Stimulated activated naive CD4-positive, alpha-beta T cell (primary cell): ENCODE results near the gene MLC1.
"Not testable (repeated sequence)": the region's sequence is repeated elsewhere in the genome, so short reads cannot be mapped to it uniquely, and the experiment has no call there.

Experiments
- DNase-seq, 6 experiments: peaks; one replicate each; lab custom pipeline; 2025; lab: John Stamatoyannopoulos, UW

The MLC1 gene

DNA sequence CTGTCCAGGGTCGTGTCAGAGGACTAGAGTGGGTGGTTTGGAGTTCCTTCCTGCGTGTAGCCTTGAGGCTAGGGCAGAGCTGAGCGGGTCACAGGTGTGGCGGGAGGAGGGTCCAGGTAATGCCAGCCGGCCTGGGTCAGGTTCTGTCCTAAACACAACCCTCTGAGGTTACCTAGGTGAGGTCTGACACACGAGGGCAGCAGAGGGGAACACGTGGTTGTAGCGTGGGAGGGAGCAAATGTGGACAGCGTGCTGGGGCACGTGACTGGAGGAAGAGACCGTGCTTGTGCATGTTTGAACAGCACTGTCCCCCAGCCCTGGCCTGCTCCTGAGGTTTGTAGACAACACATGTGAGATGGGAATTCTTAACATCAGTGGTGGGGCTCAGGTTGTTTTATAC lies 17.7 kb upstream of the MLC1 start:
- no peak for DNase-seq

DNA sequence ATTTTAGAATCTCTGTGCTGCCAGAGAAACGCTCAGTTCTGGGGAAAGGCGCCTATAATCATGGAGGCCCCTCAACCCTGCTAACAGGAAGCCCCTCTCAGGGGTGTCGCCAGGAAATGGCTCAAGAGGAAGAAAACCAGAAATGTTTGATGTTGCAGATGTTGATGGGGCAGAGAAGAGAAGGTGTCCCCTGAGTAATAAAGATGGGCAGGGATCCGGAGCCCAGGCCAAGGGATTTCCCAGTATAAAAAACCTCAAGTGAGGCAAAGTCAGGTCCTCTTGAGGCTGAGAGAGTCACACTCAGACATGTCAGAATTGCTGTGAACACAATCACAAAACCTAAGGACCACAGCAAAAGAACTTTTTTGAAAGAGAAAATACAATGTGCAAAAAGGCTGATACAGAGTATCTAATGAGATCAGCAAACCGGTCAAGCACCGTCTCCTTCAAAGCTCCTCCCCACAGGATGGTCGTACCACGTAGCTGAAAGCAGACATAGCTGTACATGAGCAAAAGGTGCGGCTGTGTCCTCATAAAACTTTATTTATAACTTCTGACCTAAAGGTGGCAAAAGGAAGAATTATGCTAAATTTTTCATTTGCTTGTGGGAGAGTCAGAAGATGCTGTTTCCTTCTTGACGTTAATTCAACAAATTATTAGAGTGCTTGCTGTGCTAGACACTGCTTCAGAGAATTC lies 16.8 kb upstream of the MLC1 start:
- DNase-seq: no peak

DNA sequence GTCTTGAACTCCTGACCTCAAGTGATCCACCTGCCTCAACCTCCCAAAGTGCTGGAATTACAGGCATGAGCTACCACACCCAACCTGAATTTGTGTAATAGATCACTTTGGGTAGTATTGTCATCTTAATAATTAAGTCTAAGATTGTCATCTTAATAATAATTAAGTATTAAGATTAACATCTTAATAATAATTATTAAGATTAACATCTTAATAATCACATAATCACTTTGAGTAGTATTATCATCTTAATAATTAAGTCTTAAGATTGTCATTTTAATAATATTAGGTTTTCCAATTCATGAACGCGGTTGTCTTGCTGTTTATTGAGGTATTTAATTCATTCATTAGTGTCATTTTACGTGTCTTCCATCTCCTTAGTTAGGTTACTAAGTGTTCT lies 12.8 kb upstream of the MLC1 start:
- DNase-seq: no peak

DNA sequence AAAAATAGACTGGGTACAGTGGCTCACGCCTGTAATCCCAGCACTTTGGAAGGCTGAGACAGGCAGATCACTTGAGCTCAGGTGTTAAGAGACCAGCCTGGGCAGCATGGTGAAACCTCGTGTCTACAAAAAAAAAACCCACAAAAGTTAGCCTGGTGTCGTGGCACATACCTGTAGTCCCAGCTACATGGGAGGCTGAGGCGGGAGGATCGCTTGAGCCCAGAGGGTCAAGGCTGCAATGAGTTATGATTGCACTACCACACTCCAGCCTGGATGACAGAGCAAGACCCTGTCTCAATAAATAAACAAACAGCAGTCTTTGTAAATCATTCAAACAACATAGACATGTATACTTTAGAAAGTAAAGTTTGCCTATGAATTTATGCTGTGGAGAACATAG lies 7.1 kb upstream of the MLC1 start:
- DNase-seq: no peak

DNA sequence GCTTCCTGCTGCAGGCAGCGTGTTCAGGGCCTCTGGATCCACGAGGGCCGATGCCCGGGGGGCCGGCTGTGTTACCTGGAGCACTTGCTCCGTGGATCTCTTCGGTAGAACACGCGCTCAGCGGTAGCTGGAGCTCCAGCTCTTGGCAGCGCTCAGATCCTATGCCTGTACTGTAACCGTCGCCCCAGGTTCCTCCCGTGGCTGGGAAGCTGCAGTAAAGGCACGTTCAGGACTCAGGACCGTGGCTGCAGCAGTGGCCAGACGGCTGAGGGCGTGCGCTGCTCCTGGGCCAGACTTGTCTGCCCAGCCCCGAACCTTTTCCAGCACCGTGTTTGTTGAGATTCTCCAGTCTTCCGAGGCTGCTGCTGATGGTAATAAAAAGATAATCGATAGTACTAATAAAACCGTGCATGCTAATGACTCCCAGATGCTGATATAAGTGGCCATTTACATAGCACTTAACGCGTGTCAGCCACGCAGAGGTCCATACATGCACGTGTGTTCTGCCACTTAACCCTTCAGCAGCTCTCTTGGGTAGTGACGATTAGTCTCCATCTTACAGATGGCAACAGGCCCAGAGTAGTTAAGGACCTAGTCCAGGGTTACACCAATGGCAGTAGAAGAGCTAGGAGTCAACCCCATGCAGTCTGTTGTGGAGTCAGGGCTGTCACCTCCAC lies 6.0 kb upstream of the MLC1 start:
- no peak for DNase-seq

DNA sequence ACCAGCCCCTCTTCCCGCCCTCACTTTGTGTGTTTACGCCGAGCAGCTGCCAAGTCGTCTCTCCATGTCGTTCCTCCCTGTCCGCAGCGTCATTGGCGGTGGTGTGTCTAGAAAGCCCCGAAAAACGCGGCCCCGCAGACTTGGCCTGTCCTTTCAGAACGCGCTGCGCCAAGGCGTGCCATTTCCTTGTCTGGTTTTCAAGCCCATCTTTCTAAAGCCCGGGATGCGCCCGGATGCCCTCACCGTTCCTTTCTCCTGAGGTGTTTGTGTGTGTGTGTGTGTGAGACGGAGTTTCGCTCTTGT lies 5.1 kb upstream of the MLC1 start:
- no peak for DNase-seq

DNA sequence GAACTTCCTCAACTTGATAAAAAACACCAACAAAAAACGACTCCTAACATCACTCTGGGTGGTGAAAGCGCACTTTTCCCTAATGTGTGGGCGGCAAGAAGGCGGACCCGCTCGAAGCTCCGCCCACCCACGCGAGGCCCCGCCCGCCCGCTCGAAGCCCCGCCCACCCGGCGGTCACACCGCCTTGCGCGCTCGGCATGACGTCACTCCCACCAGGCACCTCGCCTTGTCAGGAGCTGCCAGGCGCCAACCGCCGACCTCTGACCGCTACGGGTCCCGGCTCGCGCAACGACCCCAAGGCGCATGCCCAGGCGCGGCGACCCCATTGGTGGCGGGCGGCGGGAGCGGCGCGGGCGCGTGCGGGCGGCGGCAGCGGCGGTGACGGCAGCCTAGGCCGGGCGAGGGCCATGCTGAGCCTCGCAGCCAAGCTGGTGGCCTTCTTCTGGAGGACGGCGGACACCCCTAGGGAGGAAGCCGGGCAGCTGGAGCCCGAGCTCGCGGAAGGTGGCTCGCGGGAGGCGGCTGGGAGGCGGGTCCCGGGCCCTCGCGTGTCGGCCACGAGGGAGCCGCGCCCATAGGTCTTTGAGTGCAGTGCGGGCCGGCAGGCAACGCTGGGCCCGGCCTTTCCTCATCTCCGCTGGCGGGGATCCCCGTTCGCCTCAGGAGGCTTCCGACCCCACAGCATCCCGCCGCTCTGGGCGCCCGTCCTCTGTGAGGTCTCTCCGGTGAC lies 4.6 kb upstream of the MLC1 start, which contains the start of gene MOV10L1:
TSS of gene MOV10L1 (plus strand) at position 325 of the 730 bp plus-strand sequence. CDS start at position 408, 83 bp downstream.
- no peak for DNase-seq

DNA sequence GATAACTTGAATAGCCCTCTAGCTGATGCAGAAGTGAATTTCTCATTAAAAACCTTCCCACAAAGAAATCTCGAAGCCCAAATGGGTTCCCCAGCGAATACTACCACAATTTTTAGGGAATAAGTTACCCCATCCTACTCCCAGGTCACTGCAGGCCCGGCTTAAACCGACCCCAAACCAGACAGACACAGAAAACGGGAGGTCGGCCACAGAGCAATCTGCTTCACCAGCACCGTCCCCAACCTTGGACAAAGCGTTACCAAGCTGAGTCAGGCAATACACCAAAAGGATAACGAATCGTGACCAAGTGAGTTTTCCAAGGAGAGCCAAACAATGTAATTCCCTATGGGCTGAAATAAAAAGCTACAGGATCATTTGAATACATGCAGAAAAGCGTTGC lies 4.0 kb upstream of the MLC1 start:
- no peak for DNase-seq

- no peak for DNase-seq
Observed at GRCh38 chr22:50088096-50088495, 2.9 kb upstream of the MLC1 start.

DNA sequence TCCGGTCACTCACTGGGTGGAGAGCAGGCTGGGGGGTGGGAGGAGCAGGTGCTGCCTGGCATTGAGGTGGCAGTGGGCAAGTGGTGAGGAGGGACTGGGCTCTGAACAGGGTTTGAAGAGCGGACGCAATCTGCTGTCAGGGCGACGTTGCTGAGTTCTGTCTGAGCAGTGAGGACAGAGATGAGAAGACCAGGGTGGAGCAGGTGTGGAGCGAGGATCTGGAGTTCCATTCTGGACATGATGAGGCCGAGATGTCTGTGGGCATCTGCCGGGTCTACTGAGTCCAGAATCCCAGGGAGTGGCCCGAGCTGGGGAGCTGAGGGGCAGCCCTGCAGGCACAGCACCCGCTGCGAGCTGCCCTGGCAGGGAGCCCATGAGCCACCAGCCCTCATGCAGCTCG lies 2.4 kb upstream of the MLC1 start:
- no peak for DNase-seq

DNA sequence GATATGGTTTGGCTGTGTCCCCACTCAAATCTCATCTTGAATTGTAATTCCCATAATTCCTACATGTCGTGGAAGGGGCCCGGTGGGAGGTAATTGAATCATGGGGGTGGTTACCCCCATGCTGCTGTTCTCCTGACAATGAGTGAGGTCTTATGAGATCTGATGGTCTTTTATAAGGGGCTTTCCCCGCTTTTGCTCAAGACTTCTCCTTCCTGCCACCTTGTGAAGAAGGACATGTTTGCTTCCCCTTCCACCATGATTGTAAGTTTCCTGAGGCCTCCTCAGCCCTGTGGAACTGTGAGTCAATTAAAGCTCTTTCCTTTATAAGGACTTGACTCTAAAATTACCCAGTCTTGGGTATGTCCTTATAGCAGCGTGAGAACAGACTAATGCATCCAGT lies 1.7 kb upstream of the MLC1 start:
- DNase-seq: not testable (repeated sequence)

GRCh38 chr22:50086526-50086925 lies 1.3 kb upstream of the MLC1 start:
- no peak for DNase-seq

DNA sequence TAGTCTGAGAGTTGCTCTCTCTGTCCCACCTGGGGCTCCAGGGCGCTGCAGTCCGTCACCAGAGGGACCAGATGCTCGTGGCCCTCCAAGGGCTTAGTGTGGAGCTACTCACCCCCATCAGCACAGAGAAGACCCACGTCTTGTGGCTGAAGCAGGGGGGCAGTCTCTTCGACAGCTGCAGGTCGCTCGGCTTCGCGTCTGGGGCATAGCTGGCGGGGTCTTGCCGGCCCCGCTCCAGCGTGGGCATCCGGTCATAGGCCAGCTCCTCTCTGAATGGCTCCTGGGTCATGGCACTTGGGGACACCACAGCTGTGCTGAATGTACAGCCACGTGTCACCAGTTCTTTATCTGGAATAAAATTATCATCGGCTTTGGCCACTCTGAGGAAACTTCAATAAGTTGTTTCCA lies 608 bp downstream of the MLC1 start:
- DNase-seq: no peak

- no peak for DNase-seq
Observed at GRCh38 chr22:50084080-50084477, 1.1 kb downstream of the MLC1 start.

DNA sequence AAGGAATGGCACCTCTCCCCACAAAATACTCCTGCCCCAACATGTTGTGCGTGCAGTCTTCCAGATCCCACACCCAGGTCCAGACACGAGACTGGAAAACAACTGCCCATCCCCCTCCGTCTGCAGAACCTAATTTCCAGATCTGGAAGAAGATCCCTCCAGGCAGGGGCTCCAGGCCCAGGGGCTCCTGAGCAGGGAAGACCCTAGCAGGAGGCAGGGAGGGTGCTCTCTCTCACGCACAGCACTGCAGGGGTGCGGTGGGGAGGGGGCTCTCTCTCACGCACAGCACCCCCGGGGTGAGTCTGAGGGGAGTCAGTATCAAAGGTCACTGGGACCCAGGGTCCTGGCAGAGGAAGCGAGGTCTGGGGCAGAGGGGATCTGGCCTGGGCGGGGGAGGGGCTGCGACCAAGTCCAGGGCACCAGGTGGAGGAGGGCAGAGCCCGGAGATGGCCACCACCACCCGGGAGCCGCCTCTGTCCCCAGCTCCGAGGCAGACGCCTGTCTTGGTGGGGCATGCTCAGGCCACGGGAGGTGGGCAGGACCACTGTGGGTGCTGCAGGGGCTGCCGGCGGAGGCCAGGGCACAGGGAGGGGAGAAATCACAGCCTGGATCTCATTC lies 1.7 kb downstream of the MLC1 start:
- no peak for DNase-seq

GRCh38 chr22:50082961-50083461 lies 2.2 kb downstream of the MLC1 start:
- no peak for DNase-seq

DNA sequence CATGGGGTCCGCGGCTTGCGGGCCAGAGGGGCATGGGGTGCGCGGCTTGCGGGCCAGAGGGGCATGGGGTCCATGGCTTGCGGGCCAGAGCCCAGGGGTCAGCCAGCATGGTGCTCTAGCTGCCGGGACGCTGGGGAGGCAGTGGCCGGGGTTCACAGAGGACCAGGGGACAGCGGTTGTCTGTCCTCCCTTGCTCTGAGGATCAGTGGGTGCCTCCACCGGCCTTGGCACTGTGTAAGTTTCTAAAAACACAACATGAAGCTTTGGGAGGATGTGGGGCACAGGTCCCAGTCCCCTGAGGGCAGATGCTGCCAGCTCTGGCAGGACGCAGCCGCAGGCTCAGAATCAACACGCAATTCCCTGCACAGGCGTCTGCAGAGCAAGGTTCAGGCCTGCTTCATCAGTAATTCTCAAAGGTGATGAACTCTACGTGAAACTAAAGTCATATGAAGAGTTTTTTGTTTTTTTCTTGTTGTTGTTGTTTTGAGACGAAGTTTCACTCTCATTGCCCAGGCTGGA lies 3.0 kb downstream of the MLC1 start:
- no peak for DNase-seq

DNA sequence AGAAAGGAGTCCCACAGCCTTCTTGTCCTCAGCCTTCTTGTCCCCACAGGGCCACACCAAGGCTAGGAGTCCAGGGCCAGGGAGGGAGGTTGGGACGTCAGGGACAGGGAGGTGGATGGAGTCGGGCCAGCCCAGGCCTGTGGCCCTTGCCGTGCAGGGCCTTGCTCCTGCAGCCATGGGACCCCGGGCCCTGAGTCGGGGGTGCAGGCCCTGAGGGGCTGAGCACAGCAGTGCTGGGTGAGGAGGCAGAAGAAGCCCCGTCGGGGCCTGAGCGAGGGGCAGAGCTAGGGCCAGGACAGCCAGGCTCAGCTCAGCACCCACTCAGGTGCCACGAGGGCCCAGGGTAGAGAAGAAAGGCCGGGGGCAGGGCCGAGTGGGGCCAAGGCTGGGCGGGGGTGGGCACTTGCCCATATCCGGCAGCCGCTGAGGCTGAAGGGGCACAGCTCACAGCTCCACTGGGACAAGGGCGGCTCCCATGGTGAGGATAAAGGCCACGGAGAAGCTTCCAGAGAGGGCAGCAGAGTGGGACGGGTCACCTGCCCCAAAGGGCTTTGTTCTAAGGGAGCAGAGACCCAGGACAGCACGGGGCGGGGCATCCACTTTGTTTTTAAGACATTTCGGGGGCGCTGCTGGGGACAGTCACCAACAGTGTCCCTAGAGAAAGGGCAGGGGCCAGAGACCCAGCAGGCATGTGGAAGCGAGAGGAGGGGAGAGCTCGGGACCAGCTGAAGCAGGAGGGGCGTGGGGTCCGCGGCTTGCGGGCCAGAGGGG lies 3.6 kb downstream of the MLC1 start:
- no peak for DNase-seq

DNA sequence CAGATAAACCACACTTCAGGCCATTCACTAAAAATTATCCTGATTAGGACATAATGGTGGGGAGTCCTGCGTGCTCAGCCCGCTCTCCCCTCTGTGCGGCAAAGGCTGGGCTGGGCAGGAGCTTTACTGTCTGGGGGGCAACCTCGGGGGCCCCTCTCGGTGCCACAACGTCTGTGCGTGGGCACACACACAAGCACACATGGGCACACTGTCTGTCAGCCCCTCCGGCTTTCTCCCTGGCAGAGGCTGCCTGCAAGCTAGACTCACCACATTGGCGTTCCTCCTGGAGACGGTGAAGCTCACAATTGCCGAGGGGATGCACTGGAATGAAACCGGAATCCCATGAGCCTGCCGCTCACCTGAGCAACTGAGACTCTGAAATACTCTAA lies 5.2 kb downstream of the MLC1 start:
- DNase-seq: no peak

DNA sequence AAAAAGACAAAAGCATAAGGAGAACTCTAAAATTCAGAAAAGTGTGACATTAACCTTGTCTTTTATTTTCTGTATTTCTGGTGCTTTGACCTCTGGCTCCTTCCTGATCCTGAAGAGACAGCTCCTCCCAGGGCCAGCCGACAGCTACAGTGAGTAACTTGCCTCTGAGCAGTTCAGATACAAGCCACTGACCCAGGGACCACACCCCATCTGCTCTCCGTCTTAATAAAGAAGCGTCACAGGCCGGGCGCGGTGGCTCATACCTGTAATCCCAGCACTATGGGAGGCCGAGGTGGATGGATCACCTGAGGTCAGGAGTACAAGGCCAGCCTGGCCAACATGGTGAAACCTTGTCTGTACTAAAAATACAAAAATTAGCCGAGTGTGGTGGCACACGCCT lies 6.5 kb downstream of the MLC1 start:
- no peak for DNase-seq

DNA sequence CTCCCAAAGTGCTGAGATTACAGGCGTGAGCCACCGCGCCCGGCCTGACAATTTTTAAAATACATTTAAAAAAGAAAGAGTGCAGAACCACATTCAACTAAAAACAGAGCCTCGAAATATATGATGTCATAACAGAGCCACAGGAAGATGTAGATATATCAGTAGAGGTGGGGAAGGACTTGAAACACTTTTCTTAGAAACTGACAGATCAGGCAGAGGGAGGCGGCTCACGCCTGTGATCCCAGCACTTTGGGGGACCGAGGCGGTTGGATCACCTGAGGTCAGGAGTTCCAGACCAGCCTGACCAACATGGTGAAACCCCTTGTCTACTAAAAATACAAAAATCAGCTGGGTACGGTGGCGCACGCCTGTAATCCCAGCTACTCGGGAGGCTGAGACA lies 7.0 kb downstream of the MLC1 start:
- DNase-seq: no peak
